22Rv1 (cell line): ENCODE data around the gene ESRP2.

Experiments
- CTCF ChIP-seq: fragments of 450-650 bp; IDR thresholded peaks from 2 replicates; pipeline ENCODE4 v1.5.1; 2017; ENCODE audit warnings: mild to moderate bottlenecking
- ZFX ChIP-seq: fragments of 450-650 bp; IDR thresholded peaks from 2 replicates; pipeline ENCODE4 v1.6.1; 2017; ENCODE audit warnings: antibody characterized with exemption, borderline replicate concordance

GRCh38 chr16:68235887-68236136 is at the start of gene ESRP2:
- TF ChIP-seq CTCF (no peak), ZFX (no peak)
